ENCODE data around the gene CEP112. TPM values are rescaled to one million over a fixed set of nuclear protein-coding genes. Genes with fewer than 3 reads are reported as not detected.
"Not testable (repeated sequence)": the region's sequence is repeated elsewhere in the genome, so short reads cannot be mapped to it uniquely, and the experiment has no call there.

The CEP112 gene
- polyA plus RNA-seq, 1 donor = 4.4 TPM

DNA sequence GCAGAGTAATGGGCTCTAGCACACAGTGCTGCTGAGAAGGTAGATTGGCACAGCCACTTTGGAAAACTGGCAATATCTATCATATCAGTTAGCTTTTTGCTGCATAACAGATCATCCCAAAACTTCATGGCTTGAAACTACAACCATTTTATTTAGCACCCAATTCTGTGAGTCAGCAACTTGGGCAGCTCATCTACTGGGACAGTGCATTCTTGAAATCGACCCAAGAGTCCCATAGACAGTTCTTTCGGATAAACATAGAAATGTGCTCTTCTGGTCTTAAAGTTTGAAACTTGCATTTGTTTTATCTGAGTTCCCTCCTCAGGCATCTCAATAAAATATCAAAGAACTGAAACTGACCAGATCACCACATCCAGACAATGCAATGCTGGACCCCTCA is 76.7 kb downstream of the CEP112 start:
- H3K27me3 ChIP-seq (ENCODE audit: control insufficient read depth, insufficient read depth, low read length) = no peaks in the 10 kb centered on the region
- DNase-seq = no peak
- H3K36me3 ChIP-seq (ENCODE audit: control insufficient read depth, insufficient read depth, low read length) = no peaks in the 10 kb centered on the region
- no peak overlapping the region for H3K4me3 ChIP-seq (ENCODE audit: low read length)
- WGBS (ENCODE audit: insufficient coverage, low lambda C conversion rate) = no CpG with 5 or more reads among the region's 2 CpGs
- no peaks in the 10 kb centered on the region for H3K4me1 ChIP-seq (ENCODE audit: control insufficient read depth, insufficient read depth, low read length)
- no peak overlapping the region for H3K27ac ChIP-seq (ENCODE audit: low read length)
- no peaks in the 10 kb centered on the region for H3K9me3 ChIP-seq (ENCODE audit: control insufficient read depth, low read depth, low read length)

DNA sequence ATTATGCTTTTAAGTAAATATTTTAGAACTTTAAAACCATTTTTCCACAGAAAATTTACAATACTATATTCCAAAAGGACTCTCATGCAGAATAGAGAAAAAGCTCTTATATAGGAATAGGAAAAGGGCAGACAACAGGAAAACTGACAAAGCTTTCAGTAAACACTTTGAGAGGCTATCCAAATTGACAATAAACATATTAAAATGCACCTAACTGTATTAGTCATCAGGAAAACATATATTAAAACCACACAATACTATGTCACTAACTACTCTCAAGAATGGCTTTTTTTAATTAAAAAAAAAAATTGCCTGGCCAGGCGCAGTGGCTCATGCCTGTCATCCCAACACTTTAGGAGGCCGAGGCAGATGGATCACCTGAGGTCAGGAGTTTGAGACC is 77.3 kb downstream of the CEP112 start:
- DNase-seq = no peak
- Histone ChIP-seq H3K36me3 (ENCODE audit: control insufficient read depth, insufficient read depth, low read length) (no peaks in the 10 kb centered on the region), H3K27ac (ENCODE audit: low read length) (no peak overlapping the region), H3K4me3 (ENCODE audit: low read length) (no peak overlapping the region), H3K27me3 (ENCODE audit: control insufficient read depth, insufficient read depth, low read length) (no peaks in the 10 kb centered on the region), H3K4me1 (ENCODE audit: control insufficient read depth, insufficient read depth, low read length) (no peaks in the 10 kb centered on the region), H3K9me3 (ENCODE audit: control insufficient read depth, low read depth, low read length) (no peaks in the 10 kb centered on the region)
- WGBS (ENCODE audit: insufficient coverage, low lambda C conversion rate) = no CpG with 5 or more reads among the region's 2 CpGs

DNA sequence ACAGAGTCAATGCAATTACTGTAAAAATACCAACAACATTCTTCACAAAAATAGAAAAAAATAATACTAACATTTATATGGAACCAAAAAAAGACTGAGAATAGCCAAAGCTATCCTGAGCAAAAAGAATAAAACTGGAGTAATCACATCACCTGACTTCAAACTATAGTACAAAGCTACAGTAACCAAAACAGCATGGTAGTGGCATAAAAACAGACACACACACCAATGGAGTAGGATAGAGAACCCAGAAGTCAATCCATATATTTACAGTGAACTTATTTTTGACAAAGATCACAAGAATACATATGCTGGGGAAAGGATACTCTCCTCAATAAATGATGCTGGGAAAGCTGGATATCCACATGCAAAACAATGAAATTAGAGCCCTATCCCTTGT is 84.2 kb downstream of the CEP112 start:
- no peaks in the 10 kb centered on the region for H3K27me3 ChIP-seq (ENCODE audit: control insufficient read depth, insufficient read depth, low read length)
- H3K9me3 ChIP-seq (ENCODE audit: control insufficient read depth, low read depth, low read length) = peaks cover 2% of the 10 kb centered on the region
- H3K4me1 ChIP-seq (ENCODE audit: control insufficient read depth, insufficient read depth, low read length) = no peaks in the 10 kb centered on the region
- no peaks in the 10 kb centered on the region for H3K36me3 ChIP-seq (ENCODE audit: control insufficient read depth, insufficient read depth, low read length)
- no peak overlapping the region for H3K4me3 ChIP-seq (ENCODE audit: low read length)
- no peak overlapping the region for H3K27ac ChIP-seq (ENCODE audit: low read length)
- no peak for DNase-seq

DNA sequence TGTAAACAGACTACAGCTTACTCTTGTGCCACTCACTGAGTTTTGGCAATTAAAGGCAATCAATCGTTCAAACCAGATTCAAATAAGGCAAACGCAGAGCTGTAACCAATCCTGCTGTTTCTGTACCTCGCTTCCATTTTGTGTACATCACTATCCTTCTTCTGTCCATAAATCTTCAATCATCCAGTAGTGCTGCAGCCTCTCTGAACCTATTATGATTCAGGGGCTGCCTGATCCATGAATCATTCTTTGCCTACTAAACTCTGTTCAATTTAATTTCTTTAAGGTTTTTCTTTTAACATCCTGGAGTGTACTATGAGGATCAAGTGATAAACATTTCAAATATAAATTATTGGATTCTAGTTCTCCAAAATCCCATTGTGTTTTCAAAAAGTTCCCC is 93.9 kb downstream of the CEP112 start:
- no peak overlapping the region for H3K4me3 ChIP-seq (ENCODE audit: low read length)
- 100% methylated on average over 1 of the region's 3 CpGs for WGBS (ENCODE audit: insufficient coverage, low lambda C conversion rate)
- DNase-seq = no peak

DNA sequence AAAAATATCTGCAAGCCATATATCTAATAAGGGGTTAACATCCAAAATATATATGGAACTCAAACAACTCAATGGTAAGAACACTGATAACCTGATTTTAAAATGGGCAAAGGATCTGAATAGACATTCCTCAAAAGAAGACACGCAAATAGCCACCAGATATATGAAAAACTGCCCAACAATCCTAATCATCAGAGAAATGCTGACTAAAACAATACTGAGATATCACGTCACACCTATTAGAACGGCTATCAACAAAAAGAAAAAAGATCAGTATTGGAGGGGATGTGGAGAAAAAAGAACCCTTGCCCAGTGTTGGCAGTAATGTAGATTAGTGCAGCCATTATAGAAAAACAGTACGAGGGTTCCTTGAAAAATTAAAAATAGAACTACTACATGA is 97.2 kb downstream of the CEP112 start:
- Histone ChIP-seq H3K4me3 (ENCODE audit: low read length) (no peak overlapping the region), H3K27me3 (ENCODE audit: control insufficient read depth, insufficient read depth, low read length) (no peaks in the 10 kb centered on the region), H3K27ac (ENCODE audit: low read length) (no peak overlapping the region), H3K36me3 (ENCODE audit: control insufficient read depth, insufficient read depth, low read length) (no peaks in the 10 kb centered on the region), H3K4me1 (ENCODE audit: control insufficient read depth, insufficient read depth, low read length) (no peaks in the 10 kb centered on the region), H3K9me3 (ENCODE audit: control insufficient read depth, low read depth, low read length) (peaks cover 10% of the 10 kb centered on the region)
- 95% methylated on average over 2 of the region's 4 CpGs for WGBS (ENCODE audit: insufficient coverage, low lambda C conversion rate)
- DNase-seq = no peak

More for the DNA sequence above, 93.9 kb downstream of the CEP112 start:
- Histone ChIP-seq H3K27ac (ENCODE audit: low read length) (no peak overlapping the region), H3K4me1 (ENCODE audit: control insufficient read depth, insufficient read depth, low read length) (no peaks in the 10 kb centered on the region), H3K27me3 (ENCODE audit: control insufficient read depth, insufficient read depth, low read length) (no peaks in the 10 kb centered on the region), H3K36me3 (ENCODE audit: control insufficient read depth, insufficient read depth, low read length) (no peaks in the 10 kb centered on the region), H3K9me3 (ENCODE audit: control insufficient read depth, low read depth, low read length) (no peaks in the 10 kb centered on the region)

DNA sequence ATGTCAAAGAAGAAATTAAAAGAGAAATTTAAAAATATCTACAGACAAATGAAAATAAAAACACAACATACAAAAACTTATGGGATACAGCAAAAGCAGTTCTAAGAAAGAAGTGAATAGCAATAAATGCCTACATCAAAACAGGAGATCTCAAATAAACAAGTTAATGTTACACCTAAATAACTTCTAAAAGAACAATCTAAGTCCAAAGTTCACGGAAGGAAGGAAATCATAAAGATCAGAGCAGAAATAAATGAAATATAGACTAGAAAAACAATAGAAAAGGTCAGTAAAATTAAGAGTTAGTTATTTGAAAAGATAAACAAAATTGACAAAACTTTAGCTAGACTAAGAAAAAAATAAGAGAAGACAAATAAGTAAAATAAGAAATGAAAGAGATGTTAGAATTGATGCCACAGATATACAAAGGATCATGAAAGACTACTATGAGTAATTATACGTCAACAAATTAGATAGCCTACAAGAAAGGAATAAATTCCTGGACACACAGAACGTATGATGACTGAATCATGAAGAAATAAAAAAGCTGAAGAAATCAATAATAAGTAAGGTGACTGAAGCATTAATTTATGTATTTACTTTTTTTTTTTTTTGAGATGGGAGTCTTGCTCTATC is 100.4 kb downstream of the CEP112 start:
- no peak overlapping the region for H3K4me3 ChIP-seq (ENCODE audit: low read length)
- no peaks in the 10 kb centered on the region for H3K36me3 ChIP-seq (ENCODE audit: control insufficient read depth, insufficient read depth, low read length)
- DNase-seq = peak; percentile 3 to 50
- no peaks in the 10 kb centered on the region for H3K4me1 ChIP-seq (ENCODE audit: control insufficient read depth, insufficient read depth, low read length)
- WGBS (ENCODE audit: insufficient coverage, low lambda C conversion rate) = 16% methylated on average over 3 of the region's 3 CpGs
- no peak overlapping the region for H3K27ac ChIP-seq (ENCODE audit: low read length)
- peaks cover 23% of the 10 kb centered on the region for H3K9me3 ChIP-seq (ENCODE audit: control insufficient read depth, low read depth, low read length)
- H3K27me3 ChIP-seq (ENCODE audit: control insufficient read depth, insufficient read depth, low read length) = no peaks in the 10 kb centered on the region

DNA sequence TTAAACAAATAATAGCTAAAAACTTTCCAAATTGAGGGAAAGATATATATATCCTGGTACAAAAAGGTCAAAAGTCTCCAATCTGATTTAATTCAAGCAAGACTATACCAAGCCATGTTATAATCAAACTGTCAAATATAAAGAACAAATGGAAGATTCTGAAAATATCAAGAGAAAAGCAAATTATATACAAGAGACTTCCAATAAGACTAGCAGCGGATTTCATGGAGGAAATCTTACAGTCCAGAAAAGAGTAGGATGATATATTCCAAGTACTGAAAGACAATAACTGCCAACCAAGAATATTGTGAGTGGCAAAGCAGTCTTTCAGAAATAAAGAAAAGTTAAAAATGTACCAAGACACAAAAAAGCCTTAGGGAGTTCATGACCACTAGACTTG is 102.2 kb downstream of the CEP112 start:
- no CpG with 5 or more reads among the region's 1 CpG for WGBS (ENCODE audit: insufficient coverage, low lambda C conversion rate)
- Histone ChIP-seq H3K27me3 (ENCODE audit: control insufficient read depth, insufficient read depth, low read length) (no peaks in the 10 kb centered on the region), H3K4me3 (ENCODE audit: low read length) (no peak overlapping the region), H3K4me1 (ENCODE audit: control insufficient read depth, insufficient read depth, low read length) (no peaks in the 10 kb centered on the region), H3K27ac (ENCODE audit: low read length) (no peak overlapping the region), H3K36me3 (ENCODE audit: control insufficient read depth, insufficient read depth, low read length) (no peaks in the 10 kb centered on the region), H3K9me3 (ENCODE audit: control insufficient read depth, low read depth, low read length) (peaks cover 23% of the 10 kb centered on the region)
- no peak for DNase-seq

DNA sequence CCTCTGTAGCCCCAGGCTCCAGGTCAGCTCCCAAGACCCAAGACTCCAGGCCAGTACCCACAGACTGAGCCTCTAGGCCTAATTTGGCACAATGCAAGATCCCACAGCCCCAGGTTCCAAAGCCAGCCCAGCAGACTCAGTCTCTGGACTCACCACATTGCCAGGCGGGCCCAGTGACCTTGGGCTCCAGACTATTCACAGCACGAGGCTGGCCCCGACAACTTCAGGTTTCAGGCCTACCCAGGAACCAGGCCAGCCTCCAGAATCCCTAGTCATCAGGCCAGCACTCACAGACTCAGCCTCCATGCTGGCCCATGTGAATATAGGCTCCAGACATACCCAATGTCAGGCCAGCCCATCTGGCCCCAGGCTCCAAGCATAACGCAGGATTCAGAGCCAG is 103.8 kb downstream of the CEP112 start:
- no CpG with 5 or more reads among the region's 4 CpGs for WGBS (ENCODE audit: insufficient coverage, low lambda C conversion rate)
- H3K27ac ChIP-seq (ENCODE audit: low read length) = no peak overlapping the region
- no peak for DNase-seq
- H3K27me3 ChIP-seq (ENCODE audit: control insufficient read depth, insufficient read depth, low read length) = no peaks in the 10 kb centered on the region
- H3K36me3 ChIP-seq (ENCODE audit: control insufficient read depth, insufficient read depth, low read length) = no peaks in the 10 kb centered on the region
- H3K9me3 ChIP-seq (ENCODE audit: control insufficient read depth, low read depth, low read length) = peaks cover 23% of the 10 kb centered on the region
- no peak overlapping the region for H3K4me3 ChIP-seq (ENCODE audit: low read length)
- no peaks in the 10 kb centered on the region for H3K4me1 ChIP-seq (ENCODE audit: control insufficient read depth, insufficient read depth, low read length)

DNA sequence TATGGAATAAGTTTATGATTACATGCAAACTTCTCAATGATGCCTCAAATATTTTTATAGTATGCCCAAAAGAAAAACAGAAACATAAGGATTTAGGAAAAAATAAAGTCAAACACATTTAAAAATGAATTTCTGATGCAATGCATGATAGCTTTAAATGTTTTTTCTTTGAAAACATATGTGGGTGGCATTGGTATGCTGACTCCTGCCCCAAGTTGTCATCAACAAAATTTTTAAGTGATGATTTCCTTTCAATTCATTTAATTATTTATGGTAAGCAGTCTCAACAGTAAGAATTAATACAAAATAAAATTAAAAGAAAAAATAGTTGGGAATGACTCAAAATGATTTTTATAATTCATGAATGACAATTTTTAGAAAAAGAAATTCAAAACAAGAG is 104.9 kb downstream of the CEP112 start:
- Histone ChIP-seq H3K27me3 (ENCODE audit: control insufficient read depth, insufficient read depth, low read length) (no peaks in the 10 kb centered on the region), H3K4me3 (ENCODE audit: low read length) (no peak overlapping the region), H3K9me3 (ENCODE audit: control insufficient read depth, low read depth, low read length) (peaks cover 20% of the 10 kb centered on the region), H3K36me3 (ENCODE audit: control insufficient read depth, insufficient read depth, low read length) (no peaks in the 10 kb centered on the region), H3K27ac (ENCODE audit: low read length) (no peak overlapping the region), H3K4me1 (ENCODE audit: control insufficient read depth, insufficient read depth, low read length) (no peaks in the 10 kb centered on the region)
- DNase-seq = no peak

DNA sequence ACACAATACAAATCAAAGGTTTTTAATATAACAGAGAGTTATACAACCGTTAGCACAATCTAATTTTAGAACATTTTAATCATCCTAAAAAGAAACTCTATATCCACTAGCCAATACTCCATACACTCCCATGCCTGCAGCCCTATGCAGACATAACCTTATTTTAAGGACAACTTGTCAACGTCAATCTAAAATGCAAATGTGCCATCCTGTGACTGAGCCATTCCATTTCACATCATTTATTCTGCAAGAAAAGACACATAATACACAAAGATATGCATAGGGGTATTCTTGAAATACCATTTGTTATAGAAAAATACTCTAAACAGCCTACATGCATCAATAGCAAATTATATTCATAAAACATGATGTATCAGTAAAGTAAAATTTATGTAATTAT is 106.7 kb downstream of the CEP112 start:
- 100% methylated on average over 1 of the region's 2 CpGs for WGBS (ENCODE audit: insufficient coverage, low lambda C conversion rate)
- no peak overlapping the region for H3K27ac ChIP-seq (ENCODE audit: low read length)
- no peaks in the 10 kb centered on the region for H3K4me1 ChIP-seq (ENCODE audit: control insufficient read depth, insufficient read depth, low read length)
- H3K27me3 ChIP-seq (ENCODE audit: control insufficient read depth, insufficient read depth, low read length) = no peaks in the 10 kb centered on the region
- H3K9me3 ChIP-seq (ENCODE audit: control insufficient read depth, low read depth, low read length) = peaks cover 14% of the 10 kb centered on the region
- DNase-seq = no peak
- no peaks in the 10 kb centered on the region for H3K36me3 ChIP-seq (ENCODE audit: control insufficient read depth, insufficient read depth, low read length)
- no peak overlapping the region for H3K4me3 ChIP-seq (ENCODE audit: low read length)

DNA sequence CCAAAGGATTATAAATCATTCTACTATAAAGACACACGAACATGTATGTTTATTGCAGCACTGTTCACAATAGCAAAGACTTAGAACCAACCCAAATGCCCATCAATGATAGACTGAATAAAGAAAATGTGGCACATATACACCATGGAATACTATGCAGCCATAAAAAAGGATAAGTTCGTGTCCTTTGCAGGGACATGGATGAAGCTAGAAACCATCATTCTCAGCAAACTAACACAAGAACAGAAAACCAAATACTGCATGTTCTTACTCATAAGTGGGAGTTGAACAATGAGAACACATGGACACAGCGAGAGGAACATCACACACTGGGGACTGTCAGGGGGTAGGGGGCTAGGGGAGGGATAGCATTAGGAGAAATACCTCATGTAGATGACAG is 111.3 kb downstream of the CEP112 start:
- H3K36me3 ChIP-seq (ENCODE audit: control insufficient read depth, insufficient read depth, low read length); H3K9me3 ChIP-seq (ENCODE audit: control insufficient read depth, low read depth, low read length); H3K4me3 ChIP-seq (ENCODE audit: low read length); H3K27me3 ChIP-seq (ENCODE audit: control insufficient read depth, insufficient read depth, low read length); H3K27ac ChIP-seq (ENCODE audit: low read length); DNase-seq; H3K4me1 ChIP-seq (ENCODE audit: control insufficient read depth, insufficient read depth, low read length): not testable (repeated sequence)
- WGBS (ENCODE audit: insufficient coverage, low lambda C conversion rate) = no CpG with 5 or more reads among the region's 3 CpGs
